Measurements from ENCODE around the gene ATF6B. TPM values are rescaled to one million over a fixed set of nuclear protein-coding genes. Genes with fewer than 3 reads are reported as not detected.

The ATF6B gene
- total and polyA plus RNA-seq, 2 experiments from 2014 or later: 24.9 to 26.1 TPM

GRCh38 chr6:32151181-32151862 is 23.3 kb upstream of the ATF6B start:
- Histone ChIP-seq H3K79me2 (replicated peaks; ENCODE audit: insufficient read depth) (no peaks in the 10 kb centered on the region), H3K9me2 (ENCODE audit: insufficient read depth) (no peaks in the 10 kb centered on the region; the same call in 1 of the 2 replicates), H3K4me3 (peak overlapping the region; percentile 100), H4K20me1 (replicated peaks; ENCODE audit: insufficient read depth) (0 out of 2 replicates have a peak, but pooled peaks cover 5% of the 10 kb centered on the region), H3K36me3 (ENCODE audit: insufficient read depth) (no peaks in the 10 kb centered on the region), H3F3A (replicated peaks; ENCODE audit: low read depth) (peaks cover 9% of the 10 kb centered on the region), H3K4me1 (ENCODE audit: insufficient read depth) (peaks cover 38% of the 10 kb centered on the region), H3K27ac (ENCODE audit: low read depth) (no peak overlapping the region), H2AFZ (0 out of 2 replicates have a peak overlapping the region, but pooled peaks have one; percentile 99), H3K27me3 (ENCODE audit: insufficient read depth) (peaks cover 44% of the 10 kb centered on the region), H3K4me2 (peak overlapping the region; percentile 97)
- Mint-ChIP-seq H3K4me3 (peak overlapping the region; percentile 94), H3K36me3 (ENCODE audit: low read depth) (peaks cover 10% of the 10 kb centered on the region; the same call in 1 of the 3 replicates), H3K27ac (no peak overlapping the region), H3K4me1 (peaks cover 60% of the 10 kb centered on the region), H3K27me3 (ENCODE audit: insufficient read depth, low read depth, poor library complexity) (peaks cover 47% of the 10 kb centered on the region), H3K9me3 (no peaks in the 10 kb centered on the region; the same call in 2 of the 3 replicates)
- TF ChIP-seq ZNF114 (CRISPR knock-in tag; IDR thresholded peaks at IDR 0.05) (no peak), EZH2 (IDR thresholded peaks at IDR 0.05; ENCODE audit: low read depth, unreplicated experiment) (peak; percentile 42)
- no peak for ATAC-seq
- peak; percentile 64 for DNase-seq (ENCODE audit: low spot score)

DNA sequence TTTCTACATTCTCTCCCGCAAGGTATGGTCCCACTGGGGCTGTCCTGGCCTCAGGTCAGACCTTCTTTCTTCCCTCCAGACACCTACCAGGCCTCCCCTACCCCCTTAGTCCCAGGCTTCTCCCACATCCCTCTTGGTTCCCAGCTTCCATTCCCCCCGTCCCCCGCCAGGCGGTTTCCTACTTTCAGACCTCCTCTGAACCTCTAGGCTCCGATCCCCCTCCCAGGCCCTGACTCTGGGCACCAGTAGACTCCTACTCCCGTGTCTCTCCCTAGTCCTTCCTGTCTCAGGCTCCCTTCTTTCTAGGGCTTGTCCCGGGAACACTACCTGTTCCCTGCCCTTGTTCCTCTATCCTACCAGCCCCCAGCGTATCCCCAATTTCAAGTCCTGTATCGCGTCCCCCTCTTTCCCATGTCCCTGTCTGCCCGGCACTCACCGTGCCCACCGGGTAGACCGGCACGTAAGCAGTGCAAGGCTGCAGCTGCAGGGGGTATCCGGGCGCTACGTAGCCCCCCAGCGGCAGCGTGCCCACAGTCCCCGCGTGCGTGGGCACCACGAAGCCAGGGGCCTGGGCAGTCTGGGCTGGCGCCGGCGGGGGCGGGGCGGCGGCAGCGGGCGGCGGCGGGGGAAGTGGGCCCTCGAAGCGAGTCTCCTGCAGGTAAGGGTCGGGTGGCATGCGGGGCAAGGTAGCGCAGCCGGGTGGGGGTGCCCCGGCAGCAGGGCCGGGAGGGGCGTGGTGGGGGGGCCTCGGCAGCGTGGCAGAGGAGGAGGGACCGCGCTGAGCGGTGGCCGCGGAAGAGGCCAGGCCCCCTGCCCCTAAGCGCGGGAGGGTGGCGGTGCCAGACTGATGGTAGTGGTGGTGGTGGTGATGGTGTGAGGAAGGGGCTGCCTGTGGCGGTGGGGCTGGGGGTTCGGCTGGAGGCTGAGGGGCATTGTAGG is 22.2 kb upstream of the ATF6B start:
- no peaks in the 10 kb centered on the region; the same call in 2 of the 3 replicates for H3K9me3 Mint-ChIP-seq
- no peaks in the 10 kb centered on the region for H3K36me3 ChIP-seq (ENCODE audit: insufficient read depth)
- ATAC-seq (peak; percentile 11), DNase-seq (ENCODE audit: low spot score) (peak; percentile 91)
- H3K4me1 Mint-ChIP-seq: peaks cover 63% of the 10 kb centered on the region
- H3K9me2 ChIP-seq (ENCODE audit: insufficient read depth): no peaks in the 10 kb centered on the region; the same call in 1 of the 2 replicates
- TF ChIP-seq CREB1 (CRISPR knock-in tag; IDR thresholded peaks at IDR 0.05; ENCODE audit: low read depth): no peak
- TF ChIP-seq, protein P1, sequence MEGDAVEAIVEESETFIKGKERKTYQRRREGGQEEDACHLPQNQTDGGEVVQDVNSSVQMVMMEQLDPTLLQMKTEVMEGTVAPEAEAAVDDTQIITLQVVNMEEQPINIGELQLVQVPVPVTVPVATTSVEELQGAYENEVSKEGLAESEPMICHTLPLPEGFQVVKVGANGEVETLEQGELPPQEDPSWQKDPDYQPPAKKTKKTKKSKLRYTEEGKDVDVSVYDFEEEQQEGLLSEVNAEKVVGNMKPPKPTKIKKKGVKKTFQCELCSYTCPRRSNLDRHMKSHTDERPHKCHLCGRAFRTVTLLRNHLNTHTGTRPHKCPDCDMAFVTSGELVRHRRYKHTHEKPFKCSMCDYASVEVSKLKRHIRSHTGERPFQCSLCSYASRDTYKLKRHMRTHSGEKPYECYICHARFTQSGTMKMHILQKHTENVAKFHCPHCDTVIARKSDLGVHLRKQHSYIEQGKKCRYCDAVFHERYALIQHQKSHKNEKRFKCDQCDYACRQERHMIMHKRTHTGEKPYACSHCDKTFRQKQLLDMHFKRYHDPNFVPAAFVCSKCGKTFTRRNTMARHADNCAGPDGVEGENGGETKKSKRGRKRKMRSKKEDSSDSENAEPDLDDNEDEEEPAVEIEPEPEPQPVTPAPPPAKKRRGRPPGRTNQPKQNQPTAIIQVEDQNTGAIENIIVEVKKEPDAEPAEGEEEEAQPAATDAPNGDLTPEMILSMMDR (conservative IDR thresholded peaks at IDR 0.05; ENCODE audit: low read depth in 2 of 2): peak; percentile 7 to 31; a peak in 2 of 4 replicates
- H2AFZ ChIP-seq: peak overlapping the region; percentile 99
- H3K27me3 Mint-ChIP-seq (ENCODE audit: insufficient read depth, low read depth, poor library complexity): peaks cover 47% of the 10 kb centered on the region
- H3F3A ChIP-seq (replicated peaks; ENCODE audit: low read depth): peaks cover 9% of the 10 kb centered on the region
- H3K36me3 Mint-ChIP-seq (ENCODE audit: low read depth): peaks cover under 1% of the 10 kb centered on the region; the same call in 1 of the 3 replicates
- peaks cover 41% of the 10 kb centered on the region for H3K4me1 ChIP-seq (ENCODE audit: insufficient read depth)
- no peaks in the 10 kb centered on the region for H3K79me2 ChIP-seq (replicated peaks; ENCODE audit: insufficient read depth)
- peaks cover 44% of the 10 kb centered on the region for H3K27me3 ChIP-seq (ENCODE audit: insufficient read depth)
- H4K20me1 ChIP-seq (replicated peaks; ENCODE audit: insufficient read depth): 0 out of 2 replicates have a peak, but pooled peaks cover 5% of the 10 kb centered on the region
- H3K27ac ChIP-seq (ENCODE audit: low read depth): no peak overlapping the region
- peak overlapping the region; percentile 97 for H3K4me2 ChIP-seq
- peak overlapping the region; percentile 94 for H3K4me3 Mint-ChIP-seq
- H3K27ac Mint-ChIP-seq: no peak overlapping the region
- H3K4me3 ChIP-seq: peak overlapping the region; percentile 100

Measured in GM23338 (cell line).